Suprapubic skin (tissue), 4 donors: Measurements from ENCODE around the gene PAPLN. TPM values are rescaled to one million over a fixed set of nuclear protein-coding genes. Genes with fewer than 3 reads are reported as not detected.

Source experiments
- DNase-seq, 2 donors: peaks; one replicate each; pipeline ENCODE4 v3.0.0-alpha.2; 2019; ENCODE audit warnings: low spot score in 2 of 2
- H3K27ac ChIP-seq: fragments of 200-600 bp; sonication (generic); one replicate; pipeline ENCODE4 v1.5.1; 2019
- H3K27me3 ChIP-seq: fragments of 200-600 bp; sonication (generic); one replicate; pipeline ENCODE4 v1.5.1; 2019
- H3K36me3 ChIP-seq: fragments of 200-600 bp; sonication (generic); one replicate; pipeline ENCODE4 v1.5.1; 2019
- H3K4me1 ChIP-seq: fragments of 200-600 bp; sonication (generic); one replicate; pipeline ENCODE4 v1.5.1; 2019
- H3K4me3 ChIP-seq: fragments of 200-600 bp; sonication (generic); one replicate; pipeline ENCODE4 v1.5.1; 2019; ENCODE audit warnings: mild to moderate bottlenecking
- H3K9me3 ChIP-seq: fragments of 200-600 bp; sonication (generic); one replicate; pipeline ENCODE4 v1.5.1; 2019
- CTCF ChIP-seq, 2 donors: fragments of 200-600 bp in 1 of 2; fragments of 450-650 bp in 1 of 2; sonication (generic) in 1 of 2; IDR thresholded peaks; one replicate each; pipeline ENCODE4 v1.5.1; 2016 to 2019; ENCODE audit warnings: antibody characterized with exemption in 2 of 2, mild to moderate bottlenecking in 1 of 2, moderate library complexity in 1 of 2
- EP300 ChIP-seq: sonication (generic); formaldehyde crosslinking; IDR thresholded peaks from one replicate; pipeline ENCODE4 v1.6.1; 2017; ENCODE audit warnings: antibody characterized with exemption
- POLR2A ChIP-seq, 2 donors: fragments of 450-650 bp; IDR thresholded peaks; one replicate each; pipeline ENCODE4 v1.6.1; 2017; ENCODE audit warnings: antibody characterized with exemption in 2 of 2, mild to moderate bottlenecking in 2 of 2, moderate library complexity in 2 of 2
- POLR2AphosphoS5 ChIP-seq, 3 donors: sonication (generic); formaldehyde crosslinking; IDR thresholded peaks; one replicate each; pipeline ENCODE4 v1.6.1; 2017; ENCODE audit warnings: antibody characterized with exemption in 3 of 3
- WGBS: methylation state at CpG from one replicate; pipeline ENCODE4 v1.1.5; 2018; 5-methylcytosine and 5-hydroxymethylcytosine counted together
- total RNA-seq, 4 donors: library from RNA; depleted of rRNA; stranded (reverse); fragments of >200 nt; gene quantifications; one replicate each; pipeline ENCODE4 v1.1.0, GENCODE V29; 2016

The PAPLN gene
- total RNA-seq, 4 donors from 2014 or later, result 15.9 to 44.9 (median 23.5) TPM

- H3K4me3 ChIP-seq, result no peak overlapping the region
- no peak for DNase-seq
- 58% methylated on average over 17 of the region's 19 CpGs for WGBS
- H3K27ac ChIP-seq, result no peak overlapping the region
- H3K4me1 ChIP-seq, result peaks cover 21% of the 10 kb centered on the region
- H3K9me3 ChIP-seq, result no peaks in the 10 kb centered on the region
- no peaks in the 10 kb centered on the region for H3K36me3 ChIP-seq
- no peaks in the 10 kb centered on the region for H3K27me3 ChIP-seq
- no peak for TF ChIP-seq EP300
- TF ChIP-seq POLR2A (IDR thresholded peaks at IDR 0.05), result no peak
- no peak for TF ChIP-seq POLR2AphosphoS5 (IDR thresholded peaks at IDR 0.05)
- TF ChIP-seq CTCF (IDR thresholded peaks at IDR 0.05), result no peak
These were observed 5.1 kb upstream of the PAPLN start for GRCh38 chr14:73231981-73232851.

GRCh38 chr14:73232984-73233383 is 4.3 kb upstream of the PAPLN start:
- H3K27ac ChIP-seq, result no peak overlapping the region
- 83% methylated on average over 8 of the region's 8 CpGs for WGBS
- no peak for TF ChIP-seq POLR2AphosphoS5 (IDR thresholded peaks at IDR 0.05)
- H3K4me3 ChIP-seq, result no peak overlapping the region
- H3K36me3 ChIP-seq, result no peaks in the 10 kb centered on the region
- DNase-seq, result no peak
- no peaks in the 10 kb centered on the region for H3K27me3 ChIP-seq
- H3K9me3 ChIP-seq, result no peaks in the 10 kb centered on the region
- H3K4me1 ChIP-seq, result peaks cover 25% of the 10 kb centered on the region

GRCh38 chr14:73233564-73233963 is 3.7 kb upstream of the PAPLN start:
- H3K27me3 ChIP-seq, result no peaks in the 10 kb centered on the region
- 89% methylated on average over 10 of the region's 10 CpGs for WGBS
- no peak overlapping the region for H3K4me3 ChIP-seq
- no peaks in the 10 kb centered on the region for H3K9me3 ChIP-seq
- H3K36me3 ChIP-seq, result no peaks in the 10 kb centered on the region
- DNase-seq, result no peak
- peaks cover 25% of the 10 kb centered on the region for H3K4me1 ChIP-seq
- TF ChIP-seq POLR2A (IDR thresholded peaks at IDR 0.05) (no peak), EP300 (no peak), POLR2AphosphoS5 (IDR thresholded peaks at IDR 0.05) (no peak), CTCF (IDR thresholded peaks at IDR 0.05) (no peak)
- H3K27ac ChIP-seq, result no peak overlapping the region

- H3K27ac ChIP-seq, result no peak overlapping the region
- no peak for DNase-seq
- no peak for TF ChIP-seq EP300
- no peak for TF ChIP-seq CTCF (IDR thresholded peaks at IDR 0.05)
- no peak for TF ChIP-seq POLR2A (IDR thresholded peaks at IDR 0.05)
- no peak for TF ChIP-seq POLR2AphosphoS5 (IDR thresholded peaks at IDR 0.05)
- H3K4me3 ChIP-seq, result no peak overlapping the region
- 85% methylated on average over 5 of the region's 5 CpGs for WGBS
- H3K9me3 ChIP-seq, result no peaks in the 10 kb centered on the region
- no peaks in the 10 kb centered on the region for H3K36me3 ChIP-seq
- peaks cover 25% of the 10 kb centered on the region for H3K4me1 ChIP-seq
- no peaks in the 10 kb centered on the region for H3K27me3 ChIP-seq
These were observed 3.3 kb upstream of the PAPLN start for GRCh38 chr14:73234029-73234428.

GRCh38 chr14:73234586-73235394 is 2.5 kb upstream of the PAPLN start:
- DNase-seq, result no peak
- Histone ChIP-seq H3K27ac (no peak overlapping the region), H3K4me3 (no peak overlapping the region), H3K27me3 (peaks cover 4% of the 10 kb centered on the region), H3K9me3 (no peaks in the 10 kb centered on the region), H3K4me1 (peaks cover 31% of the 10 kb centered on the region), H3K36me3 (no peaks in the 10 kb centered on the region)
- WGBS, result 81% methylated on average over 11 of the region's 11 CpGs
- no peak for TF ChIP-seq EP300
- no peak for TF ChIP-seq POLR2AphosphoS5 (IDR thresholded peaks at IDR 0.05)
- no peak for TF ChIP-seq CTCF (IDR thresholded peaks at IDR 0.05)
- TF ChIP-seq POLR2A (IDR thresholded peaks at IDR 0.05), result no peak
